Measurements from ENCODE around the gene NEUROG2. TPM values are rescaled to one million over a fixed set of nuclear protein-coding genes. Genes with fewer than 3 reads are reported as not detected.

NEUROG2 gene
- total and polyA plus RNA-seq, 2 of the 8 experiments (the other 6 are each of a cell fraction or from before 2014, with no cell fraction given), result 0.03 TPM; not detected in 1

DNA sequence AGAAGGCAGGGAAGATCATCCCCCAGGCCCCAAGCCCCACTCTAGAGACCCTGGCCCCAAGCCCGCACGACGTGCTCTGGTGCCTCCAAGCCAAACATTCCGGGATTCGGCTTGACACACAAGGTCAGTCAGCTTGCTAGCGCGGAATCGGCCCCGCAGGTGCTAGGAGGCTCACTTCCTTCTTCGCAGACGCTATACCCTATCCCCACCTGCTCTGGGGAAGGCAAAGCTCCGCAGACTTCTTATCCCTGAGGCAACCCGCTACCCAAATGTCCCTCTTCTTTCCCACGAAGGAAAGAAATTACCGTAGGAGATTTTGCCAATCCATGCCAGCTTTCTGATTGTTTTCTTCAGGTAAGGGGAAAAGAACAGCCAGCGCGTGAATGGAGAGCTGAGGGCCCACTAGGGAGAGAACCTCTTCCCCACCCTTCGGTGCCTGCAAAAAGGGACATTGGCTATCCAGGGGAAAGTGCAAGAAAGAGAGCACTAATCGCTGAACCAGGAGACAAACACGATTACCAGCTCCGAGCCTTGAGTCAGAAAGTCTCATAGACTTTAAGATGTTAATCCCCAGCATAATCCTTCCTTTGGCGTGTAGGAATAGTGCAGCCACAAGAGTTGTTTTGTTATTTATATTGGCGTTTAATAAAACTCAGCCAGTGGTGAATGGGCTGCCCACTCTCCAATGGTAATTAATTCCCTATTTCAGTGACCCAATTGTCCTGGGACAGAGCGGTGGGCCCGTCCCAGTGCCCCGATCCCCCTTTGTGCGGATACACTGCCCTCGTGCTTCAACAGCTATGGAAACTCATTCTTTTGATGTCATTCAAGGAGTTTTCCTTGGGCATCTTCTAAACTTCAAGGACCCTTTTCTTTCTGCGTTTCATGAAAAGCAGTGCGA is 5.4 kb upstream of the NEUROG2 start (continued):
- TF ChIP-seq ATF2 (IDR thresholded peaks at IDR 0.05; ENCODE audit: low read length), result no peak
- no peak for TF ChIP-seq CBX8 (IDR thresholded peaks at IDR 0.05; ENCODE audit: borderline replicate concordance, low read depth, low read length)
- TF ChIP-seq HDAC6 (IDR thresholded peaks at IDR 0.05; ENCODE audit: low read depth, low read length), result no peak
- no peak for TF ChIP-seq BCL11A (IDR thresholded peaks at IDR 0.05; ENCODE audit: low read depth in 2 of 2, low read length in 2 of 2)
- TF ChIP-seq RNF2 (IDR thresholded peaks at IDR 0.05; ENCODE audit: borderline replicate concordance, low read depth, low read length, missing control alignments, poor library complexity, severe bottlenecking), result peak; percentile 57
- no peak for TF ChIP-seq POLR2A (IDR thresholded peaks at IDR 0.05; ENCODE audit: control extremely low read depth in 1 of 2, low read depth in 2 of 2, low read length in 2 of 2)
- peak; percentile 48 for TF ChIP-seq KDM4A (IDR thresholded peaks at IDR 0.05; ENCODE audit: low read depth, low read length, severe bottlenecking)
- 0 out of 4 replicates have a peak, but pooled peaks of 1 of the 2 experiments have one; percentile 28 for TF ChIP-seq SIN3A (conservative IDR thresholded peaks at IDR 0.05 in 1 of 2, IDR thresholded peaks at IDR 0.05 in 1 of 2; ENCODE audit: low read depth in 1 of 2, low read length in 2 of 2)

Measured in H1 (cell line).